Measurements from ENCODE around the gene RIPOR2. TPM values are rescaled to one million over a fixed set of nuclear protein-coding genes. Genes with fewer than 3 reads are reported as not detected.

The RIPOR2 gene
- total RNA-seq, 1 experiment from 2014 or later: 5.0 TPM

GRCh38 chr6:24802271-24803059, 133.3 kb downstream of the RIPOR2 start:
- Histone ChIP-seq H3K23me2 (ENCODE audit: insufficient read length, low read depth, low read length, poor library complexity, severe bottlenecking) (no peaks in the 10 kb centered on the region), H4K8ac (replicated peaks; ENCODE audit: insufficient read length, low read depth, low read length) (no peak overlapping the region), H2AK5ac (ENCODE audit: insufficient read length, low read length) (no peak overlapping the region), H3K23ac (ENCODE audit: insufficient read length, low read depth, low read length) (no peak overlapping the region), H2BK12ac (ENCODE audit: insufficient read length, low read depth, low read length) (no peak overlapping the region), H3K79me1 (ENCODE audit: insufficient read depth, low read depth, low read length, poor library complexity, severe bottlenecking) (no peaks in the 10 kb centered on the region), H3K4me2 (ENCODE audit: insufficient read depth, insufficient read length, low read length) (no peak overlapping the region), H3T11ph (ENCODE audit: low read length) (no peak overlapping the region), H2BK20ac (ENCODE audit: low read depth, low read length, poor library complexity, severe bottlenecking) (no peak overlapping the region), H3K56ac (ENCODE audit: insufficient read length, low read depth, low read length) (no peak overlapping the region), H3K9me3 (ENCODE audit: control insufficient read depth, low read depth, low read length) (no peaks in the 10 kb centered on the region), H4K20me1 (ENCODE audit: control insufficient read depth, insufficient read depth, insufficient read length) (no peaks in the 10 kb centered on the region), H3K4me1 (ENCODE audit: insufficient read depth, low read length) (peaks cover 3% of the 10 kb centered on the region), H4K5ac (ENCODE audit: insufficient read length, low read depth, low read length) (no peak overlapping the region), H2BK15ac (ENCODE audit: low read depth, low read length) (no peak overlapping the region), H2BK5ac (ENCODE audit: insufficient read length, low read length) (no peak overlapping the region), H4K91ac (ENCODE audit: insufficient read length, low read depth, low read length) (no peak overlapping the region), H3K18ac (ENCODE audit: insufficient read length, low read depth, low read length) (no peak overlapping the region), H2AFZ (ENCODE audit: low read length) (no peak overlapping the region), H2BK120ac (ENCODE audit: low read depth, low read length, poor library complexity, severe bottlenecking) (no peak overlapping the region), H3K27ac (ENCODE audit: insufficient read length, low read depth, low read length) (no peak overlapping the region), H3K9ac (ENCODE audit: extremely low read depth, insufficient read length, low read length) (no peak overlapping the region), H3K79me2 (ENCODE audit: insufficient read depth, low read length) (no peaks in the 10 kb centered on the region), H3K14ac (ENCODE audit: insufficient read depth, low read length) (no peak overlapping the region), H3K27me3 (ENCODE audit: insufficient read depth, low read length) (no peaks in the 10 kb centered on the region; the same call in 1 of the 2 replicates), H3K4ac (ENCODE audit: low read depth, low read length) (no peak overlapping the region)
- TF ChIP-seq, protein P1, sequence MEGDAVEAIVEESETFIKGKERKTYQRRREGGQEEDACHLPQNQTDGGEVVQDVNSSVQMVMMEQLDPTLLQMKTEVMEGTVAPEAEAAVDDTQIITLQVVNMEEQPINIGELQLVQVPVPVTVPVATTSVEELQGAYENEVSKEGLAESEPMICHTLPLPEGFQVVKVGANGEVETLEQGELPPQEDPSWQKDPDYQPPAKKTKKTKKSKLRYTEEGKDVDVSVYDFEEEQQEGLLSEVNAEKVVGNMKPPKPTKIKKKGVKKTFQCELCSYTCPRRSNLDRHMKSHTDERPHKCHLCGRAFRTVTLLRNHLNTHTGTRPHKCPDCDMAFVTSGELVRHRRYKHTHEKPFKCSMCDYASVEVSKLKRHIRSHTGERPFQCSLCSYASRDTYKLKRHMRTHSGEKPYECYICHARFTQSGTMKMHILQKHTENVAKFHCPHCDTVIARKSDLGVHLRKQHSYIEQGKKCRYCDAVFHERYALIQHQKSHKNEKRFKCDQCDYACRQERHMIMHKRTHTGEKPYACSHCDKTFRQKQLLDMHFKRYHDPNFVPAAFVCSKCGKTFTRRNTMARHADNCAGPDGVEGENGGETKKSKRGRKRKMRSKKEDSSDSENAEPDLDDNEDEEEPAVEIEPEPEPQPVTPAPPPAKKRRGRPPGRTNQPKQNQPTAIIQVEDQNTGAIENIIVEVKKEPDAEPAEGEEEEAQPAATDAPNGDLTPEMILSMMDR (conservative IDR thresholded peaks at IDR 0.05): no peak
- WGBS (ENCODE audit: extremely low coverage, insufficient read length, low lambda C conversion rate): no CpG with 5 or more reads among the region's 8 CpGs
- Mint-ChIP-seq H3K27me3 (ENCODE audit: low read depth) (no peaks in the 10 kb centered on the region), H3K36me3 (ENCODE audit: insufficient read depth in 1 of 3, low read depth in 3 of 3) (0 out of 7 replicates have a peak, but pooled peaks cover 0 to 2% (median 0%) of the 10 kb centered on the region in 3 experiments), H3K9me3 (no peaks in the 10 kb centered on the region), H3K4me3 (no peak overlapping the region), H3K27ac (peak overlapping the region in 1 of 3 experiments; percentile 38; a peak in 1 of 7 replicates), H3K4me1 (peaks cover 12 to 17% of the 10 kb centered on the region in 2 experiments)
- no peak for DNase-seq

Measured in H9 (cell line).